IMR-90 (cell line): Measurements from ENCODE around the gene ADD2.

Experiments used
- BHLHE40 ChIP-seq: fragments of 150-350 bp; IDR thresholded peaks from 2 replicates; pipeline ENCODE4 v1.6.1; 2016; ENCODE audit warnings: mild to moderate bottlenecking, low read depth, low read length
- CEBPB ChIP-seq: IDR thresholded peaks from 2 replicates; pipeline ENCODE4 v1.6.1; 2012; ENCODE audit warnings: low read depth, low read length, improper control_type of control experiment
- CTCF ChIP-seq: conservative IDR thresholded peaks from 2 replicates; pipeline ENCODE4 v1.5.1; 2012; ENCODE audit warnings: mild to moderate bottlenecking, low read depth, low read length, improper control_type of control experiment
- FOS ChIP-seq: fragments of 150-350 bp; IDR thresholded peaks from 2 replicates; pipeline ENCODE4 v1.6.1; 2016; ENCODE audit warnings: low read depth, low read length
- MAFK ChIP-seq: IDR thresholded peaks from 2 replicates; pipeline ENCODE4 v1.6.1; 2012; ENCODE audit warnings: low read depth, low read length, improper control_type of control experiment
- MAZ ChIP-seq: IDR thresholded peaks from 2 replicates; pipeline ENCODE4 v1.6.1; 2012; ENCODE audit warnings: low read depth, mild to moderate bottlenecking, low read length, improper control_type of control experiment, moderate library complexity, borderline replicate concordance
- MXI1 ChIP-seq: IDR thresholded peaks from 2 replicates; pipeline ENCODE4 v1.6.1; 2012; ENCODE audit warnings: low read depth, mild to moderate bottlenecking, low read length, moderate library complexity, borderline replicate concordance
- POLR2A ChIP-seq: IDR thresholded peaks from 2 replicates; pipeline ENCODE4 v1.6.1; 2012; ENCODE audit warnings: mild to moderate bottlenecking, low read depth, low read length
- RAD21 ChIP-seq: IDR thresholded peaks from 2 replicates; pipeline ENCODE4 v1.6.1; 2012; ENCODE audit warnings: low read length, improper control_type of control experiment
- RCOR1 ChIP-seq: IDR thresholded peaks from 2 replicates; pipeline ENCODE4 v1.6.1; 2012; ENCODE audit warnings: mild to moderate bottlenecking, low read length, improper control_type of control experiment; ENCODE audit not compliant: insufficient replicate concordance
- SMC3 ChIP-seq: fragments of 150-350 bp; IDR thresholded peaks from 2 replicates; pipeline ENCODE4 v1.6.1; 2016; ENCODE audit warnings: low read depth, mild to moderate bottlenecking, antibody characterized with exemption, low read length, moderate library complexity

- TF ChIP-seq CTCF (no peak), POLR2A (no peak), RAD21 (no peak), FOS (no peak), BHLHE40 (no peak), RCOR1 (no peak), SMC3 (no peak), MAFK (no peak), MXI1 (no peak), CEBPB (no peak), MAZ (no peak)
Observed at GRCh38 chr2:70751881-70752280, 16.1 kb downstream of the ADD2 start.
